GM21723 (cell line): ENCODE results near the gene NHLRC2.
A peak's percentile ranks its signal among the peaks of the same experiment; 100 is the strongest.
"Not testable (repeated sequence)": the region's sequence is repeated elsewhere in the genome, so short reads cannot be mapped to it uniquely, and the experiment has no call there.

ENCODE experiments used
- ATAC-seq: cut with Tn5 transposase; IDR thresholded peaks from one replicate; pipeline ENCODE4 v1.9.1; 2021; ENCODE audit warnings: mild to moderate bottlenecking, moderate library complexity; ENCODE audit not compliant: unreplicated experiment

The NHLRC2 gene

DNA sequence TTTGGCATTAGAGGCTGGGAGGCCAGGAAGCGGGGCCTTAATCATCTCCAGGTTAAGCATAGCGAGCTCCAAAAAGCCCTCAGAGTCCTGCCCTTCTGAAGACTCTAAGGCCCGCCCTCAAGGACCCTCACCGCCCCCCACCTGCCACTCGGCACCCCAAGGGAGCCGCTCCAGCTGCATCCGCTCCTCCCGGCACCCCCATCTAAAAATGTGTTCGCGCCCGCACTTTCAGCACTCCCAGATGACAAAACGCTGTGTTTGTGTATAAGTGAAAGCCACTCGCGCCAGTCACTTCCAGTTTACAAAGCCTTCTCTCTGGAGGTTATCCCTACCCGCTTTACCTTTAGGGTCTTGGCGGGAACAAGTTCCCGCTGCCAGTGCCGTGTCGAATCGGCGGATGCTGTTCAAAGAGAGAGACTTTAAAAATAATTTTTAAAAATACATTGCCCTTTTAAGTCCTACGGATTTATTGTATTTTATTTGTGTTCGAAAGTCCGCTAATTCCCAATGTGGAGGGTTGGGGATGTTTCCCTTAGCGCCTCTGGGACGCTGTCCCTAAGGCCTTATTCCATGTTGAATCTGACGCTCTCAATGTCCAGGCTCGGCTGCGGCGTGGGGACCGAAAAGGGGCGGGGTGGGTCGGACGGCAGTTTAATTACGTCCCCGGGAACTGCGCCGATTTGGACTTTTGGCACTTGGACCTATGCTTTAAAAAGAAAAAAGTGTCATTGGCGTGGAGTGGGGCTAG lies at the start of gene NHLRC2, which contains the start of gene DCLRE1A:
NHLRC2 (plus strand) TSS at position 649 of the 748 bp plus-strand sequence. CDS start 212 bp downstream, outside the sequence.
DCLRE1A (minus strand) TSS at position 70 of the 748 bp plus-strand sequence. CDS start 900 bp downstream, outside the sequence.
- peak; percentile 49 for ATAC-seq

DNA sequence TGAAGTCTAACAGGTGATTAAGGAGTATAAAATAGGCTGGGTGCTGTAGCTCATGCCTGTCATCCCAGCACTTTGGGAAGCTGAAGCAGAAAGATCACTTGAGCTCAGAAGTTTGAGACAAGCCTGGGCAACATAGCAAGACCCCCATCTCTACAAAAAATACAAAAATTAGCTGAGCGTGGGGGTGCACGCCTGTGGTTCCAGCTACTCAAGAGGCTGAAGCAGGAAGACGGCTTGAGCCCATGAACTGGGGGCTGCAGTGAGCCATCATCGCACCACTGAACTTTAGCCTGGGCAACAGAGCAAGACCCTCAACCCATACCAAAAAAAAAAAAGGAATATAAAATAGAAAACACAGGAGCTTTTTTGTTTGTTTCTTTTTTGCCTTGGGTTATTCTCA lies 48.0 kb upstream of the NHLRC2 start:
- ATAC-seq, result no peak

DNA sequence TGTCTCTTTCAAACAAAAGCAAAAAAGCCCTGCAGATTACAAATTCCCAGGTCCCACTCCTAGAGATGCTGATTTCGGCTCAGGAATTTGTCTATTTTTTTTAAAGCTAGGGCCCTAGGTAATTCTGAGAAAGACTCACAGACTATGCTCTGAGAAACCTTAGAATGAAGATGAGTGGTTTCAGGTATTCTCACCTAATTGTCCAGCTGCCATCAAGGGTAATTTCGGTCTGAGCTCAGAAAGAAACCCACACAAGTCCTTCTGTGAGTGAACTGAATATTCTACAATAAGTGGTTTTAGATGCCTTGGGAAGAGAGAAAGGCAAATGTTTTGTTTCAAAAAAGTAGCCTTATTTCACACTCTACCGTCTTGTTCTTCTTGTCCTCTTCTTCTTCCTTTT lies 46.3 kb upstream of the NHLRC2 start:
- no peak for ATAC-seq

DNA sequence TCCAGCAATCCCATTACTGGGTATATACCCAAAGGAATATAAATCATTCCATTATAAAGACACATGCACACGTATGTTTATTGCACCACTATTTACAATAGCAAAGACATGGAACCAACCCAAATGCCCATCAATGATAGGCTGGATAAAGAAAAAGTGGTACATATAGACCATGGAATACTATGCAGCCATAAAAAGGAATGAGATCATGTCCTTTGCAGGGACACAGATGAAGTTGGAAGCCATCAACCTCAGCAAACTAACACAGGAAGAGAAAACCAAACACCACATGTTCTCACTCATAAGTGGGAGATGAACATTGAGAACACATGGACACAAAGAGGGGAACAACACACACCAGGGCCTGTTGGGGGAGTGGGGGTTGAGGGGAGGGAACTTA lies 39.8 kb upstream of the NHLRC2 start:
- not testable (repeated sequence) for ATAC-seq

GRCh38 chr10:113819989-113820388 lies 34.5 kb upstream of the NHLRC2 start:
- ATAC-seq, result no peak

- no peak for ATAC-seq
Measured at GRCh38 chr10:113820507-113820906, 34.0 kb upstream of the NHLRC2 start.

- not testable (repeated sequence) for ATAC-seq
Measured at GRCh38 chr10:113821306-113821705, 33.2 kb upstream of the NHLRC2 start.

DNA sequence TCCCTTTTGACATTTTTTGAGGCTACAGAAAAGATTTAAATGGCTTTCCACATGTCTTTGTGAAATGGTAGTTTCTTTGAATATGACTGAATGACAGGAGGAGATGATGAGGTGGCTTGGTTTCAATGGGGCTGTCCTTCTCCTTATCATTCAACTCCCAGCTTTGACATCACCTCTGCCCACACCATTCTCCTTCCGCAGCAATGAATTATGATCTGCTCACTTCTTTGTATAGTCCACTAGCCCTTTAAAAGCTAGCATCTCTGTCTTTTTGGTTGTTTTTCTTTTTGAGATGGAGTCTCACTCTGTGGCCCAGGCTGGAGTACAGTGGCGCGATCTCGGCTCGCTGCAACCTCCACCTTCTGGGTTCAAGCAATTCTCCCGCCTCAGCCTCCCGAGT lies 32.3 kb upstream of the NHLRC2 start:
- no peak for ATAC-seq

GRCh38 chr10:113823389-113823788 lies 31.1 kb upstream of the NHLRC2 start:
- ATAC-seq, result no peak

GRCh38 chr10:113825791-113826190 lies 28.7 kb upstream of the NHLRC2 start:
- no peak for ATAC-seq

GRCh38 chr10:113828567-113828966 lies 25.9 kb upstream of the NHLRC2 start:
- ATAC-seq, result not testable (repeated sequence)

DNA sequence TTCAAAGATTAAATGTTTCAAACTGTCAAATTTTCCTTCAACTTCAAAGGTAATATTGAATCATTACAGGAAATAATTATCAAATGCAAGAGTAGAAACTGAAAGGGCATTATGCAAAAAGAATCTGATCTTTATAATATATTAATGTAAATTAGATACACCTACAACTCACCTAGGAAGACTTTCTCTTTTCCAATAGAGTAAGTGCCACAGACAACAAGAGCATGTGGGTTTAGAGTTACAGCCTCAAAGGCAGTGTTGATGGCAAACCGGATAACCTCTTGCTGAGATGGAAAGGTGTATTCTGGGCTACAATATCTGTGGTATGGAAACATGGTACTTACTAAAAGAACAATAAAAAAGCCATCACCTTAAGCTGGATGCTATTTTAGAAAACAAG lies 12.3 kb upstream of the NHLRC2 start:
- ATAC-seq, result no peak

- ATAC-seq, result no peak
Measured at GRCh38 chr10:113843972-113844485, 10.4 kb upstream of the NHLRC2 start.

DNA sequence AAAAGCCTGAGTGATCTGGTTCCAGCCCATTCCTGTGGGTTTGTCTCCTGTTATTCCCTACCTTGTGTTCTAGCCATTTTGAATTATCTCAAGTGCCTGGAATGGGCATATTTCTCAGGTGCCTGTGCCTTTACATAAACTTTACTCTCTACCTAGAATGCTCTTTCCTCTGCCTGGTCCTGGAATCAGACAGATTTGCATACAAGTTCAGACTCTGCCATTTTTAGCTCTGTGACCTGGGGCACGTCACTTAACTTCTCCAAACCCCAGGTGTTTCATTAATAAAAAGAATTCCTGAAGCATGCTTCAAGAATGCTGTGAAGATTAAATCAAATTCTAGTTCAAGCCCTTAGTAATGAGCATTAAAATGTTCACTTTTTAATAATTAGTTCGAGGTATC lies 8.4 kb upstream of the NHLRC2 start:
- no peak for ATAC-seq

DNA sequence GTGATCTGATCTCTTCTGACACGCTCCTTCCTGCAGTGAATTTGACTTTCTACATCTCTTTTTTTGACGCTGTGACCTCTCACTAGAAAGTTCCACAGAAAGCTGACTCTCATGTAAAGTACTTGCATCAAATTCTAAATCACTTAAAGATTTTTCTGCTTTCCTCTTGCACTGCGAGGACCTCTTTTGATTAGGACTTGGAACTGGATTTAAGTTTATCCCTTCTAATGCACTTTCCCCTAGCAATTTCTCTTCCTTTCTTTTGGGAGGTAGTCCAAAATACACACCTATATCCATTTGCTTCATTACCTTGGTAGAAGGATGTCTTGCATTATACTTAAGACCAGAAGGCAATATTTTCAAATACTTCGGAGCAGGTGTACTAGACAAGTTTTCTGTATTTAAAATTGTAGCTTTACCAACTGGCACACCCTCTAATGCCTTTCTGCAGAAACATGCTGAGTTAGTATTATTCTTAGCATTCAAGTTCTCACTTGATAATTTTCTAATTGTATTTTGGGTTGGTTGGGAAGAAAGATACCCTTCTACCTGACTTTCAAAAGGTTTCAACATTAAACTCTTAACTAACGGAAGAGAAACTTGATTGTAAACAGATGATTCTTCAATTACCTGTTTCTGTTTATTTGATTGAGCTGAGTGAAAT lies 5.2 kb upstream of the NHLRC2 start:
- ATAC-seq, result no peak

GRCh38 chr10:113849946-113850345 lies 4.5 kb upstream of the NHLRC2 start:
- no peak for ATAC-seq

- no peak for ATAC-seq
Measured at GRCh38 chr10:113853578-113854012, 866 bp upstream of the NHLRC2 start.

DNA sequence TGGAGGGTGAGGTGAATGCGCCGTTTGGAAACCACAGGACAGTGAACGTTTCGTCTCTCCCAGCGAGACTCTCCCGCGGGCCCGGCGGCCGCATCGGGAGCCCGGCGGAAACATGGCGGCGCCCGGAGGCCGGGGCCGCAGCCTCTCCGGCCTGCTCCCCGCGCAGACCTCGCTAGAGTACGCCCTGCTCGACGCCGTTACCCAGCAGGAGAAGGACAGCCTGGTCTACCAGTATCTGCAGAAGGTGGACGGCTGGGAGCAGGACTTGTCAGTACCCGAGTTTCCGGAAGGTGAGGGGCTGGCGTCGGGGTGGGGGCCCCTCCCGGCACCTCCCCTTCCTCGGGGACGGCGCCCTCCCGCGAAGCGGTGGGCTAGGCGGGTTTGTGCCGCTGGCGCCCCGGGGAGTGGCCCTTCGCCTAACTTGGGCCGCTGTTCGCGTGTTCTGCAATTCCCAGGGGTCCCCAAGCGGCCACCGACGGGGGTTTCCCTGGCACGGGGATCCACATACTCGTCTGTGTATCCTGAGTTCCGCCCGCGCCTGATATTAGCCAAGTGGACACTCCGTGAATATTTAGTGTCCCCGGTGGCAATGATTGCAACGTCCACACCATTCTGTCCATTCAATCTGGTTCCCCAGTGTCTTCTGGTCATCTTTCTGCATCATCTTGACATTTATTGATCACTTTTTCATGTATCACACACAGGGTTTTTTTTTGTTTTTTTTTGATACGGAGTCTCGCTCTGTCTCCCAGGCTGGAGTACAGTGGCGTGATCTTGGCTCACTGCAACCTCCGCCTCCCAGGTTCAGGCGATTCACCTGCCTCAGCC lies 514 bp downstream of the NHLRC2 start:
- peak; percentile 41 for ATAC-seq

- no peak for ATAC-seq
Measured at GRCh38 chr10:113856563-113856962, 2.1 kb downstream of the NHLRC2 start.

GRCh38 chr10:113857210-113857609 lies 2.7 kb downstream of the NHLRC2 start:
- no peak for ATAC-seq

GRCh38 chr10:113858541-113858940 lies 4.1 kb downstream of the NHLRC2 start:
- no peak for ATAC-seq
